ENCODE data around the gene PRPSAP1. TPM values are rescaled to one million over a fixed set of nuclear protein-coding genes. Genes with fewer than 3 reads are reported as not detected.

PRPSAP1 gene
- total RNA-seq, 1 donor from 2014 or later: 60.2 TPM

- intact Hi-C loops (cut with DNase I): no loop called here
- no peaks in the 10 kb centered on the region for H3K9me3 ChIP-seq
- no peak overlapping the region for H3K4me3 ChIP-seq
- peaks cover 55% of the 10 kb centered on the region for H3K4me1 ChIP-seq
- no peaks in the 10 kb centered on the region for H3K27me3 ChIP-seq
- DNase-seq (no peak), ATAC-seq (no peak)
- TF ChIP-seq CTCF (IDR thresholded peaks at IDR 0.05): no peak
- no peaks in the 10 kb centered on the region for H3K36me3 ChIP-seq
- peak overlapping the region; percentile 81 for H3K27ac ChIP-seq
These were observed 89.8 kb downstream of the PRPSAP1 start for GRCh38 chr17:76263896-76264295.

GRCh38 chr17:76262732-76263344, 90.9 kb downstream of the PRPSAP1 start:
- no peaks in the 10 kb centered on the region for H3K27me3 ChIP-seq
- no peak for TF ChIP-seq CTCF (IDR thresholded peaks at IDR 0.05)
- no peak overlapping the region for H3K4me3 ChIP-seq
- no peaks in the 10 kb centered on the region for H3K36me3 ChIP-seq
- H3K4me1 ChIP-seq: peaks cover 45% of the 10 kb centered on the region
- H3K27ac ChIP-seq: peak overlapping the region; percentile 81
- ATAC-seq (peak; percentile 1), DNase-seq (no peak)
- H3K9me3 ChIP-seq: no peaks in the 10 kb centered on the region
- intact Hi-C loops (cut with DNase I): no loop called here

- no peaks in the 10 kb centered on the region for H3K27me3 ChIP-seq
- no peaks in the 10 kb centered on the region for H3K36me3 ChIP-seq
- H3K4me1 ChIP-seq: peaks cover 32% of the 10 kb centered on the region
- H3K4me3 ChIP-seq: no peak overlapping the region
- ATAC-seq (no peak), DNase-seq (no peak)
- no peak for TF ChIP-seq CTCF (IDR thresholded peaks at IDR 0.05)
- no peaks in the 10 kb centered on the region for H3K9me3 ChIP-seq
- H3K27ac ChIP-seq: peak overlapping the region; percentile 81
- intact Hi-C loops (cut with DNase I): no loop called here
These were observed 92.1 kb downstream of the PRPSAP1 start for GRCh38 chr17:76261421-76262215.

- H3K4me1 ChIP-seq: peaks cover 29% of the 10 kb centered on the region
- intact Hi-C loops (cut with DNase I): no loop called here
These were observed 93.0 kb downstream of the PRPSAP1 start for GRCh38 chr17:76260669-76261068.

GRCh38 chr17:76260220-76260619, 93.5 kb downstream of the PRPSAP1 start:
- DNase-seq: no peak
- Histone ChIP-seq H3K27me3 (no peaks in the 10 kb centered on the region), H3K4me1 (peaks cover 29% of the 10 kb centered on the region), H3K9me3 (no peaks in the 10 kb centered on the region), H3K4me3 (no peak overlapping the region), H3K27ac (peak overlapping the region; percentile 36), H3K36me3 (no peaks in the 10 kb centered on the region)
- intact Hi-C loops (cut with DNase I): no loop called here
- no peak for TF ChIP-seq CTCF (IDR thresholded peaks at IDR 0.05)
- ATAC-seq: no peak

More at GRCh38 chr17:76260669-76261068, 93.0 kb downstream of the PRPSAP1 start:
- Histone ChIP-seq H3K36me3 (no peaks in the 10 kb centered on the region), H3K4me3 (no peak overlapping the region), H3K27me3 (no peaks in the 10 kb centered on the region), H3K27ac (no peak overlapping the region), H3K9me3 (no peaks in the 10 kb centered on the region)
- ATAC-seq: no peak
- no peak for DNase-seq
- TF ChIP-seq CTCF (IDR thresholded peaks at IDR 0.05): no peak

Other genes starting within 250 kb of the PRPSAP1 start
- gene FOXJ1, start 212.7 kb downstream of the PRPSAP1 start, total RNA-seq: 2.9 TPM
- 3.8 TPM for gene RNF157, start 113.4 kb downstream of the PRPSAP1 start, total RNA-seq
- gene UBALD2, start 88.6 kb downstream of the PRPSAP1 start, total RNA-seq: 56.7 TPM
- 3.4 TPM for gene QRICH2, start 45.6 kb downstream of the PRPSAP1 start, total RNA-seq
- gene SPHK1, start 30.7 kb upstream of the PRPSAP1 start, total RNA-seq: 8.5 TPM
- 19.3 TPM for gene UBE2O, start 99.2 kb upstream of the PRPSAP1 start, total RNA-seq
- not detected for gene AANAT, start 113.7 kb upstream of the PRPSAP1 start, total RNA-seq
- gene RHBDF2, start 147.5 kb upstream of the PRPSAP1 start, total RNA-seq: 46.4 TPM
- 34.3 TPM for gene CYGB, start 183.8 kb upstream of the PRPSAP1 start, total RNA-seq
- gene PRCD, start 186.1 kb upstream of the PRPSAP1 start, total RNA-seq: 7.7 TPM
- gene ST6GALNAC2, start 231.9 kb upstream of the PRPSAP1 start, total RNA-seq: 24.5 TPM